H1 (cell line): ENCODE measurements around the gene PRG2.

Experiments
- CHD7 ChIP-seq: fragments of 300-600 bp; sonication (generic); IDR thresholded peaks from 2 replicates; pipeline ENCODE4 v1.7.1; 2012; ENCODE audit warnings: low read length, moderate library complexity, mild to moderate bottlenecking, inconsistent platforms; ENCODE audit not compliant: insufficient replicate concordance
- CREB1 ChIP-seq: IDR thresholded peaks from 2 replicates; pipeline ENCODE4 v1.6.1; 2012; ENCODE audit warnings: inconsistent platforms
- CTCF ChIP-seq, 3 experiments: IDR thresholded peaks; 1 replicate in 2 of 3; 2 replicates in 1 of 3; pipeline versions ENCODE4 v1.5.1 to v1.6.1; 2011; ENCODE audit warnings: low read length in 3 of 3, mild to moderate bottlenecking in 3 of 3, inconsistent platforms in 2 of 3, low read depth in 1 of 3, moderate library complexity in 1 of 3; ENCODE audit not compliant: insufficient read depth in 1 of 3; ENCODE audit errors: control extremely low read depth in 1 of 3
- EP300 ChIP-seq, 2 experiments: IDR thresholded peaks; 1 replicate in 1 of 2; 2 replicates in 1 of 2; pipeline ENCODE4 v1.6.1; 2011 to 2012; ENCODE audit warnings: low read depth in 2 of 2, low read length in 2 of 2, mild to moderate bottlenecking in 2 of 2, borderline replicate concordance in 1 of 2, inconsistent platforms in 1 of 2, moderate library complexity in 1 of 2
- GTF2F1 ChIP-seq: IDR thresholded peaks from 2 replicates; pipeline ENCODE4 v1.6.1; 2012; ENCODE audit warnings: low read depth, low read length, improper control_type of control experiment, borderline replicate concordance
- MAX ChIP-seq: IDR thresholded peaks from 2 replicates; pipeline ENCODE4 v1.6.1; 2012; ENCODE audit warnings: inconsistent platforms
- POLR2AphosphoS5 ChIP-seq: IDR thresholded peaks from 2 replicates; pipeline ENCODE4 v1.6.1; 2011; ENCODE audit warnings: low read depth, low read length
- SIN3A ChIP-seq, 2 experiments: IDR thresholded peaks in 1 of 2; conservative IDR thresholded peaks in 1 of 2; 2 replicates each; pipeline ENCODE4 v1.6.1; 2011 to 2012; ENCODE audit warnings: low read length in 2 of 2, improper control_type of control experiment in 1 of 2, low read depth in 1 of 2, mild to moderate bottlenecking in 1 of 2
- ZNF274 ChIP-seq: IDR thresholded peaks from 2 replicates; pipeline ENCODE4 v1.7.0; 2012; ENCODE audit warnings: low read length, borderline replicate concordance; ENCODE audit errors: extremely low read depth

- TF ChIP-seq CREB1 (no peak), CTCF (IDR thresholded peaks at IDR 0.05; ENCODE audit: control extremely low read depth in 1 of 3, insufficient read depth in 1 of 3, low read depth in 1 of 3, low read length in 3 of 3) (no peak), GTF2F1 (no peak), EP300 (IDR thresholded peaks at IDR 0.05; ENCODE audit: borderline replicate concordance in 1 of 2, low read depth in 2 of 2, low read length in 2 of 2) (no peak), POLR2AphosphoS5 (no peak), MAX (no peak), SIN3A (conservative IDR thresholded peaks at IDR 0.05 in 1 of 2, IDR thresholded peaks at IDR 0.05 in 1 of 2; ENCODE audit: low read depth in 1 of 2, low read length in 2 of 2) (no peak), ZNF274 (no peak), CHD7 (no peak)
These were observed 11.9 kb upstream of the PRG2 start for GRCh38 chr11:57402188-57403002.
